ENCODE measurements around the gene DAPK1.
A peak's percentile ranks its signal among the peaks of the same experiment; 100 is the strongest.

The DAPK1 gene

DNA sequence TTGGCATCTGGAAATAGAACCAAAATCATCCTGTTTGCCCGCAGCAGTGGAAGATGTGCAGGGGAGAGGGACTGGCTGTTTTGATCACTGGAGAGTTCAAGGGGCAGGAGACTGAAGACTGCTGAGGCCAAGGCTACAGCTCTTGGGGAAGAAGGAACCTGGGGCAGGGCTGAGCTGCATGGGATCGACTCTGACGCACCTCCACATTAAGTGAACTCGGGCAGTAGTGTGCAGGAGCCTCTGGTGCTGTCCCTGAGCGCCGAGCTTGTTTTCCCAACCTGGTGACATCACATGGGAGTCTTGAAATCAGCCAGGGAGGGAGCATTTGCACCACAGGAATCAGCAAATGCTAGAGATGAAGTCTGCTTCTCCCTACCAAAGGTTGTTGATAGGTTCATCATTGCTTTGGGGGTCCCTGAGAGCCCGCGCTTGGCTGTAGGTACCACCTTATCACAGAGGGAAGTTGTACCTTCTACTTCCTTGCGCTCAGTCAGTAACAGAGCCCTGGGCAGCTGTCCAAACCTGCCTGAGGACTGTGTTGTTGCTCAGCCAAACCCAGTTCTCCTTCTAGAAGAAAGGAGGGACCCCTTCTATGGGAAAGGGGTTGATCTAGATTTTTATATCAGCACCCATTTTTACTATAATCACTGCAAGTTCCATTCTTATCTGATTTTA, 175.9 kb downstream of the DAPK1 start:
- no peak for DNase-seq

DNA sequence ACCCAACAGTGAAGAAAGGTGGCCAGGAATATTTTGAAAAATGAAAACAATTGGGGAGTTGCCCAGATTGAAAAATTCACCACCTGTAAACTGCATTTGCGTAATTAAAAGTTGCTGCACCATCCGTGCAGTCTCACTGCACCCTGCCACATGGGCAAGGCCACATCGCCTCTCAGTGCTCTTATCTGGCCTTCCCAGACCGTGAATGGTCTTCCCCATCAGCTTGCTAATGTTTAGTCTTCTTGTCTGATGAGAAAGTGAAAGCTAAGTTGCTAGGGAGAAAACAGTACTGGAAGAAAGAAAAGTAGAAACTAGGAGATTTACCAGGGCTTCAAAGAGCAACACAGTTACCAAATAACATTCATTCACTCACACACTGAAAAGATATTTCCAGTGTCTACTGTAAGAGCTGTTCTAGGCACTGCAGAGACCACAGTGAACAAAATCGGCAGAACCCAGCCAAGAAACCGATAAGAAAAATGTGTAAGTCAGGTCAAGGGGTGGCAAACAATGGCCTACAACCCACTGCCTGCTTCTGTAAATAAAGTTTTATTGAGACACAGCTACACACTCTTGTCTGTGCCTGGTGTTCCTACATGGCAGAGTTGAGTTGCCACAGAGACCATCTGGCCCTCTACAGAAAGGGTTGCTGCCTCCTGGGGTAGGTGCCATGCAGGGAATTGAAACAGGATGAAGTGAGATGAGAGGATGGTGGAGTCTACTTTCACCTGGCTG, 177.1 kb downstream of the DAPK1 start:
- DNase-seq: no peak

DNA sequence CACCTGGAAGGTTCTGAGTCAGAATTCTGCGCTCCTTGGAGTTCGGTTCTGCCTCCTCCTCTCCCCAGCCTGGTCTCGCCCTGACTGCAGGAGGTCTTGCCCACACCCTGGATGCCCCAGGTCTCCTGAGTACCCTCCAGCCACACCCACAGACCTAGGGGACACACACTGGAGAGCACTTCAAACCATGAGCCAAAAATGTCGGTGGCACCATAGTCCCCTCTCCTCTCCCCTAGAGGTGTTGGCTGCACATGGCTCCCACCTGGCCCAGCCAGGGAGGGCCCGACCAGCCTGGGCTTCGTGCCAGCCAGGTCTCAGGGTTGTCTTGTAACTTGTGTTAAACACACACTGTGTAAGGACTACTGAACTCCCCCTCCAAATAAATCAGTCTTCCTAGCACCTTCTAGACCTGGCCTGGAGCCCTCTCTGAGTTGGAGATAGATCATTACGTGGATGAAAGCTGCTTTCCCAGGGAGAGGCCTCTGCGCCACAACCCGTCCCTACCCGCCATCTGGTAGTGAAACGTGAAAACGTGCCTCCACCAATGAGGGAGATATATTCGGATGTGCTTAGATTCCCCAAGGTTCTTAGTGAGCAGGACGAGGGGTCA, 178.3 kb downstream of the DAPK1 start:
- no peak for DNase-seq

DNA sequence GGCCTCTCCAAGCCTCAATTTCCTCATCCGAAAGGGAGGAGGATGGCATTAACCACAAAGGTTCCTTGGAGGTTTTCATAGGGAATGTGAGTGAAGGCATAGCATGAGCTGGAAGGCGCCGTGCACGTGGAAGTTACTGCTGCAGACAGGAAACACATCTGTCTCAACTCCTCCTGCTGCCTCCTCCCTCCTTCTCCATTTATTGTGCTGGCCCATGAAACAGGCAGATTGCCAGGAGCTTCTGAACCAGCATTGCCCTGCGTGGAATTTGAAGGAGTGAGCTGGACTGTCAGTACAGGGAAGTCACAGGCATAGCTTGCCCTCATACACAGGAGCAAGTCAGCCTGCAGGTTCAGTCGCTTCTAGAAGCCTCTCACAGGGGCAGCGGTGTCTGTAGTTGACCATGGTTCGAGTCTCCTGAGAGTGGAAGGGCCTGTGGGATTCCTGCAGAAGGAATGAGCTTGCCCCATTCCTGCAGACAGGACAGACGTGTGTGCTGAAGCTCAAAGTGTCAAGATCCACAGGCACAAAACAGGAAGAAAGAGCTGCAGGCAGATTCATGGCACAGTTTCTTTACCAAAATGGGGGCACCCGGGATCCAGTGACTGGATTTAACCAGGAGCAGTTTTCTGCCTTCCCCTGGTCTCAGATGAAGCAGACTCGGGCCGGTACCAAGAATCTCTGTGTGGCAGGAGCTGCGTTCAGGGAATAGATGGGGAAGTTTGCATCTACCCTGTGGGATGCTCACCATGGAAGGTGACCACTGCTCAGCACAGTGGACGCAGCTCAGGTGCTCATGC, 179.5 kb downstream of the DAPK1 start:
- DNase-seq: no peak

DNA sequence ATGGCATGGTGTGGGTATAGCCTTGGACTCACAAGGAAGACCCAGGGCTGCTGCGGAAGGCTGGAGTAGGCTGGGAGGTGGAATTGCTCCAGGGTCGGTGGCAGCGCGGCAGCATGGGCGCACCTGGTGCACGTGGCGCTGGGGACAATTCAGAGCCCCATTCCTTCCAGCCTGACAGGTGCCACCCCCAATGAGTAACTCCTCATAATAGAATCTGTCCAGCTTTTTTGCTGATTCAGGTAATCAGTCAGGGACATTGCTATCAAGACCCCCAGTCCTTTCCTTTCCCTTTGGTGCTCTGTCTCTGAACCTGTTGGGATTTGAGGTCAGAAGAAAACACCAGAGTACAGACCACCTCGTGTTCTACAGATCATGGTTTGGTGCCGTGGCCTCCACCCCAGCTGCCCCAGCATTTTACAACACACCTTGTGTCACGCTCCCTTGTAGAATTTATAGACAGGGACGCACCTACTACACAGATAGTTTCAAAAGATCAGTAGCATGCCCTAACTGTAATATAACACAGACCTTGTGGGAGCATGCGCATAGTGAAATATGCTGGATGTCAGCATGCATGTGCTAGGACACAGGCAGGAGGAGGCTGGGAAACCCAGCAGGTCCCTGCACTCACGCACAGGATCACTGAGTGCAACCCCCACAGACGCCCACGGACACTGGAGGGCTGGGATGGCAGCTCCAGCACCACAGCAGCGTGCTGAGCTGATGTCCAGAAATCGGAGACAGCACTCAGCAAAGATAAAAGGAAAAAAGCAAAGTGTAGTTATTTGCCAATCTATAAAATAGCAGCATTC, 180.3 kb downstream of the DAPK1 start:
- no peak for DNase-seq

DNA sequence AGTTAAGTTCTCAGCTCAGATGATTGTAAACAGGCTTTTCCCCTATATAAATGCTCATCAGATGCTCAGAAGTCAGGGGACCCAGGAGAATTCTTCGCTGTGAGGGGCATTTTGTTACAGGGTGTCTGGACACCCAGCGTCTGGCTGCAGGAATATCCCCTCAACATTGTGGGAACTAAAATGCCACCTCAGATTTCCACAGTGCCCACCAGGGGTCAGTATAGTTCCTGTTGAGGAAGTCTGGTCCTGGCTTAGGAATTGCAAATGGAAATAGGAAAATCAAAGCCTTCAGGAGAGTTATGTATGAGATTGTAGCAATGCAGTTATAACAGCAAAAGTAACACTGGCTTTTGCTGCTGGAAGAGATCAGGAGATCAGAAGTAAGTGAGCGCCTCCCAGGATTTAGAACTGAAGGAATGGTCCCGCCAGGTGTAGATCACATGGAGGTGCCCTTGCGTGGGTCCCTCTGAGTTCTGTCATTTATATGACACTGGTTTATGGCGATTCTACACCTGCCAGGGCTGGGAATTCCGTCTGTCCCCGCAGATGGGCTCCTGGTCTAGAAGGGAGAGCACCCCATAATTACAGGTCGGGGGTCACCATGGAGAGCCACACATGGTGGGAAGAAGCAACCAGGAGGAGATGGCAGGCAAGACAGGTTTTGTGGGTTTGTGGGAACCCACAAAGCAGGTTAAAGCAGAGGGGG, 181.1 kb downstream of the DAPK1 start:
- peak; percentile 24 for DNase-seq

DNA sequence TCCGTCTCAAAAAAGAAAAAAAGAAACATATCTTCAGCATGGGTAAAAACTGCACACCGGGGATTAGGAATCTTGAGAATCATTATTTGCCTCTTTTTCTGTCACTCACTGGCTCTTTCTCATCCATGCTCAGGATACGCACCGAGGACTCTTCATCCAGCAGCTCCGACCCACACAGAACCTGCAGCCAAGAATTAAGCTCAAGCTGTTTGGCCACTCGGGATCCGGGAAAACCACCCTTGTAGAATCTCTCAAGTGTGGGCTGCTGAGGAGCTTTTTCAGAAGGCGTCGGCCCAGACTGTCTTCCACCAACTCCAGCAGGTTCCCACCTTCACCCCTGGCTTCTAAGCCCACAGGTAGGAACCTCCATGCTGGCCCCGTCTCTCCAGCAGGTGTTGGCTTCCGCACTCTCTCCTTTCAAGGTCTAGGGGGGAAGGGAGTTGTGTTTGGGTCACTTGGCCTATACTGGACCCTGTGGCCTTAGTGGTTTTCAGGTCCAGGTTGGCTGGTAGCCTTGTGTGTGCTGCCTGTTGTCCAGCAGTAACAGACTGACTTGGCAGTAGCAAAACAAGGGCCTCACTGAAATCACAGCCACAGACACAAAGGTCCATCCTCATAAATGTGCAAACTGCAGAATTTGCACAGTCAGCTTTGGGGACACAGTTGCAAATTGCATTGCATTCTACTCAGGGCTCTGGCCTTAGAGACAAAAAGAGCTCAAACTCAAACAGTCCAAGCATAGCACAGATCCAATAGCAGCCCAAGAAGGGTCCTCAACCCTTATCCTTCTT, 183.8 kb downstream of the DAPK1 start:
- DNase-seq: no peak

DNA sequence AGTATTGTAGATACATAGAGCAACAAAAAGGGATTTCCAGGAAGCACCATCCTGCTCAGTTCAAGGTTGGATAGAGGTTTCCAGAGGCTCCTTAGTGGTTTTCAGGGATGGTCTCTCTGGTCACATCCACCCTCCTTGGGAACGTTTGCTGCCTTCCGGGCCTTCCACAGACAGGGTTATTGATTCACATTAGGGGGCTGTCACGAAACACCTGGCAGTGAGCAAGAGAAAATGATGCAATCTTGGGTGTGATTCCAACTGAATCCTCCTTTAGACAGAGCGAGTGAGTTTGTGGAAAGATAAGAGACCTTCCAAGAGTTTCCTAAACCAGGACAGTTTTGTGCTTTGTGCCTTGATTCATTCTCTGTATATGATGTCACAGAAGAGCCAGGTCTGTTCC, 184.4 kb downstream of the DAPK1 start:
- no peak for DNase-seq

DNA sequence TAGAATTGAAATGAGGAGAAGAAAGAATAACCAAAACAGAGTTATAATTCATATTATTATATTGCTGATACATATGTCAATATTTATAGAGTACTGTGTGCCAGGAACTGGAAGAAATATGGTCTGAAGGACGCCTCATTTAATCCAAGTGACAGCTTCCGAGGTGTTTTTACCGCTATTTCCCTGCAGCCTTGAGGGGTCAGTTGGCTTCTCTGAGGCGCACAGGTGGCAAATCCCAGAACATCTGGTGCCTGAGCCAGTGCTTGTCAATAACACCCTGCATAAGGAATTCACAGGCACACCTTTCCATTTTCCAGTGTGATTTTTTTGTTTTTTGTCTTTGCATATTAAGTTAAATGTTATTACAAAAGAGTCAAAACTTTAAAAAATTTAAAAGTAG, 185.0 kb downstream of the DAPK1 start:
- no peak for DNase-seq

DNA sequence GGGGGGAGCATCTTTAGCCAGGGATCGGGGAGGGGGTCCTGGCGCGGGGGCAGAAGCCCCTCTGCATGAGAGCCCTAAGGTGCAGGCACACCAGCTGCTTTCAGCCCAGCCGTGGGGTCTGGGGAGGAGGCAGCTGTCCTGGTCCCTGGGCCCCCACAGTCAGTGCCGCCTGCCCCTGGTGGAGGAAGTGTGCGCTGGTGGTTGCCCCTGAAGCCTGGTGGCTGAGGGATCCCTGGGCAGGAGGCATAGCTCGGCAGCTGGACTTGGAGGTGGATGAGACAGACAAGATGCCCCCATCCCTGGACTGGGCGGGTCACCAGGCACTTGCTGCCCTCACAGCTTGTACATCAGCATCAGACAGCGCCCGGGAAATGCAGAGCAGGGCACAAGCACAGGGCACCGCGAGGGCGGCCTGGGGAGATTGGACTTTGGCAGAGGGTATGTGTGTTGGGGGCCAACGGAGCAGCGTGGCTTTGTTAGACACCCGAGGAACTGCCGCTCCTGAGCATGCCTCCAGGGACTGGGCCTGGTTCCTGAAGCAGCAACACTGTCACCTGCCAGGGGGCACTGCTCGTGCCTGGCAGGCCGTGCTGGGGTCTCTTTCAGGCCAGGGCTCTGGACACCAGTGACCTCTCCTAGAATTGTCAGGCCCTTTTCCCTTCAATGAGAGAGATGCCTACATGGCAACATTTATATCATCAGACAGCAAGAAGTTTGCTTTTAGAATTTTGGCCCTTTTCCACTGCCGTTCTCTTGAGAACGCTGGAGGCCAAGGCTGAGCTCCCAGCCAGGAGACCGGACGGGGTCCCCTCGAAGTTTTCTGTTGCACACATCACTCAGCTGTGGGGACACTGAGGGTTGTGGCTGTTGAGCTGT, 186.3 kb downstream of the DAPK1 start:
- DNase-seq: no peak

DNA sequence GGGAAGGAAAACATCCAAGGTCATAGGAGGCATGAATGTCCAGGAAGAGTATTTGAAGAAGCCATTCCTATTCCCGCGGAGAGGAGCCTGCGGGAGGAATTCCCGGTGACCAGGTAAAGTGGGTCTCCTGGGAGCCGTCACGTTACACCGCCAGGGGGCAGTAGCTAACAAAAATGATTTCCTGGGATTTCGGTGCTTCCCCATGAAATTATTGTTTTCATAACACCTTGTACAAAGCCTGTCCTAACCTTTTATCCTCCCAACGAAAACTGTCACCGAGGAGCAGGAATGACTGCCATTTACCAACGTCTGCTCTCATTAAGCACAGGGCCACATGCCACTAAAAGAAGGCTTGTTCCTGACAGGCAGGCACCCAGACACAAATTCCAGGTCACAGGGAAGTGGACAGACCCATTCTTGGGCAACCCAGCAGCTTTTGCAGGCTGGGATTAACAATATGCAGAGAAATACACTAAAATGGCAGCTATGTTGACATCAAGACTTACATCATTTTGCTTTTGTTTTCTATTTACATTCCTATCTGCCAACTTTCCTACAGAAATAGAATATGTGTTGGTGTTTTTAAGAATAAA, 187.1 kb downstream of the DAPK1 start:
- no peak for DNase-seq

DNA sequence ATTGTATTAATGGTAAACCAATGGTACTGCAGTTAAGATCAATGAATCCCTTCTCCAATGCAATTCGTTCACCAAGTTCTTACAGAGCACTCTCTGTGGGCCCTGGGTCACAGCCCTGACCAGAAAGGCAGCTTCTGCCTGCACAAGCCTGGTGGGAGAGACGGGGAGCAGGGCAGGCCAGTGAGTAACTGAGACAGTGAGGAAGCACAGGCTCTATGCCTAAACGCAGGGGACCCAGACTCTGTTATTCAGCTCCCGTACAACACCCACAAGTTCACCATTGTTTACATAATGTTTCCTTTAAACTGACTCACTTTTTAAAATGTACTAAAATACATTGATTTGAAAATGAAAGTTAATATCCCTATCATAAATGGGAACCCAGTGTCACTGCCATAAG, 187.8 kb downstream of the DAPK1 start:
- DNase-seq: no peak

DNA sequence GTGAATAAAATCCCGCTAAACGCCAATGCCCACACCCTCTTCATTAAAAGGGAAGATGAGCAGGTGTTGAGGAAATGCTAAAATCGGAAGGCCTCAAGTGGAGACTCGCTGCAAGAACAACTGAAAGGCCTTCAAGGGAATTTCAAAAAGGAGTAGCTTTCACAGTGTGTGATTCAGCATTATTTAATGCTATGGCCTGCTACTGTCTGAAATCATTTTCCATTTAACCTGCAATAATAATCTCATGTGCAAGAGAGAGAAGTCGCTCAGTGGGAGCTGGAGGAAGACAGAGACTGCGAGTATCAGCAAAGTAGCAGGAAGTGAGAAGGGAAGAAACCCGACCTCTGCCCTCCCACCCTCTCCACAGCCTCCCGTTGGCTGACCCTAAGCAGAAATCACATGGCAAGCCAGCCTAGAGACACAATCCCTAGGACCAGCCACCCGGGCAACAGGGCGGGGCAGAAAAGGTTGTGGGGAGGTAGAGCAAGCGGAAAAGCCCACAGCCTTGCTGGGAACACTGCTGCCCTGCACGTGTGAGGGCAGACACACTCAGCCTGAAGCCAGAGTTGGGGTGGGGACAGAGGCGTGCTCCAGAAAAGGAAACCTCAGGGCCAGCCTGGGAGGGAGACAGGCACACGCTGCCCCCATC, 188.3 kb downstream of the DAPK1 start:
- DNase-seq: no peak

DNA sequence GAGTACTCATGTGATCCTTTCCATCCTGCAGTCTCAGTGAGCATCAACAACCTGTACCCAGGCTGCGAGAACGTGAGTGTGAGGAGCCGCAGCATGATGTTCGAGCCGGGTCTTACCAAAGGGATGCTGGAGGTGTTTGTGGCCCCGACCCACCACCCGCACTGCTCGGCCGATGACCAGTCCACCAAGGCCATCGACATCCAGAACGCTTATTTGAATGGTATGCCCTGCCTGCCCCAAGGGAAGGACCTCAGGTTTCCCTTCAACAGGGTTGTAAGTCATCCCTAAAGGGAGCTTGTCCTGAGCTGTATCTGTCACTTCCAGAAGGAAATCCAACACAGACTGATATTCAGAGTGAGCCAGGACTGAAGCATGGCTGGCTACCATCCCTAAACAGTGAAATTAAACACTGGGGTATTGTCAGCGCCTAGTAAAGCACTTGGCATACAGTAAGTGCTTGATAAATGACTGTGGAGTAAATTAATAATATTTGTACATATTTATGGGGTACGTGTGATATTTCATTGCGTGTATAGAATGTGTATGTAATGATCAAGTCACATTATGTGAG, 188.9 kb downstream of the DAPK1 start:
- DNase-seq: no peak

DNA sequence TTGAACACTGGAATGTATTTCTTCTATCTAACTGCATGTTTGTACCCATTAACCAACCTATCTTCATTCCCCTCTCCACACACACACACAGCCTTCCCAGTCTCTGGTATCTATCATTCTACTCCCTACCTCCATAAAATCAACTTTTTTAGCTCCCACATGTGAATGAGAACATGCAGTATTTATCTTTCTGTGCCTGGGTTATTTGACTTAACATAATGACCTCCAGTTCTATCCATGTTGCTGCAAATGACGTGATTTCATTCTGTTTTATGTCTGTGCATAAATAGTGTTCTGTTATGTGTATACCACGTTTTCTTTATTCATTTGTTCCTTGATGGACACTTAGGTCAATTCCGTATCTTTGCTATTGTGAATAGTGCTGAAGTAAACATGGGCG, 189.5 kb downstream of the DAPK1 start:
- DNase-seq: no peak

DNA sequence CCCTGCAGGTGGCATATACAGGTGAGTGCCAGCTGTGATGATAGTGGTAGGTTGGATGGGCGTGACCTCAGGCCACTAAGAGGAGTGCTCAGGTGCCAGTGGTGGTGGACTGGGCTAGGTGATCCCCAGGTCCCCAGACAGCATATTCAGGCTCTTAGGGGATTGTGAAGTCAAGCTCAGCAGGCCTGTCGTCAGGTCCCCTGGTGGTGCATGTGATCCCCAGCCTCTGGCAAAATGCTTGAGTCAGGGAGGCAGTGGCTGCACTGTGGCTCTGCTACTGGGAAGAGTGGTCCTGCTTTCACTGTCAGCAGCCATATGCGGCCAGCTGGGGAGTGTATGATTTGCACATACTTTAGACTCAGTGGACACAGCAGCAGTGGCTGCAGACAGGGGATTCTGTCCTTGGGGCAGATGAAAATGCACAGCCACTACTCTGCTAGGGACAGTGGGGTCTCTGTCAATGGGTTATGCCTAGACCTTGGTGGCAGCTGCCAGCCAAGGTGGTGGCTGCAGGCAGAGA, 196.6 kb downstream of the DAPK1 start:
- no peak for DNase-seq

DNA sequence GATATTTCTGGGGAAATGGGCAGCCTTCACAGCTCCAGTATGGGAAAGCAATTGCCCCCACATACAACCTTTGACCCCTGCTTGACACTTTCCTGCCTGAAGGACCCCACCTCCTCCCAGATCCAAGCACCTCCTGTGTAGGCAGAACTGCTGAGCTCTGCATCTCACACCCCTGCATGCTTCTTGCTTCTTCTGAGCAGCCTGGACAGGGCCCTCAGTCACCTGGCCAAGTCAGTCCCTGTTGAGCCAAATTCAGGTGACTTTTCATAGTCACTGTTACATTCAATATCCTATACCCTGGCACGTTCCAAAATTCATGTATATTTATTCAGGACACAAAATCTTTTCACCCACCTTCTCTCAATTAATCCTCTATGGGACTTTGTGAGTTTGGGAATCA, 197.9 kb downstream of the DAPK1 start:
- no peak for DNase-seq

DNA sequence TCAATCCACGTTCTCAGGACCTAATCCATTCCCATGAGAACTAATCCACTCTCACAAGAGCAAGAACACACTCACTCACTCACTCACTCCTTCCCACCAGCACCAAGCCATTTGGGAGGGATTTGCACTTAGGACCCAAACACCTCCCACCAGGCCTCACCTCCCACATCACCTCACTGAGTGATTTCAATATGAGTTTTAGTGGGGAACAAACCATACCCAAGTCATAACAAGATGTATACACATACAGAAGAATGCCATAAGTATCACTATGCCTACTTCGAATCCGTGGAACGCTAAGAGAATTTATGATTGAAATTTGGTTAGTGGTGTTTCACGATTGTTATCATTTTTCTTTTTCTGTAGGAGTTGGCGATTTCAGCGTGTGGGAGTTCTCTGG, 199.0 kb downstream of the DAPK1 start:
- no peak for DNase-seq
